ENCODE data around the gene MRPS6.

The MRPS6 gene

DNA sequence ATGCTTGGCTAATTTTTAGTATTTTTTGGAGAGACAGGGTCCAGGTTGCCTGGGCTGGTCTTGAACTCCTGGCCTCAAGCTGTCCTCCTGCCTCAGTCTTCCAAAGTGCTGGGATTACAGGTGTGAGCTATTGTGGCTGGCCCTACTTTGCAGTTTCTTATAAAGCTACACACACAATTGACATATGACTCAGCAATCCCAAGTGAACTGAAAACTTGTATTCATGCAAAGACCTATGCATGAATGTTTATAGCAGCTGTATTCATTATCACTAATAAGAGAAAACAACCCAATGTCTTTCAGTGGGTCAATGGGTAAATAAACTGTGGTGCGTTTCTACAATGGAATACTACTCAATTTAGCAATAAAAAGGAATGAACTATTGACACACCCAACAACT, 103.1 kb downstream of the MRPS6 start:
- no peak for ATAC-seq (ENCODE audit: low read depth)
- Mint-ChIP-seq H3K27ac (no peak overlapping the region), H3K9me3 (peaks cover 23% of the 10 kb centered on the region), H3K4me3 (no peak overlapping the region), H3K27me3 (no peaks in the 10 kb centered on the region), H3K4me1 (no peaks in the 10 kb centered on the region), H3K36me3 (peaks cover 17% of the 10 kb centered on the region)
- DNase-seq (ENCODE audit: low spot score in 2 of 2): no peak

DNA sequence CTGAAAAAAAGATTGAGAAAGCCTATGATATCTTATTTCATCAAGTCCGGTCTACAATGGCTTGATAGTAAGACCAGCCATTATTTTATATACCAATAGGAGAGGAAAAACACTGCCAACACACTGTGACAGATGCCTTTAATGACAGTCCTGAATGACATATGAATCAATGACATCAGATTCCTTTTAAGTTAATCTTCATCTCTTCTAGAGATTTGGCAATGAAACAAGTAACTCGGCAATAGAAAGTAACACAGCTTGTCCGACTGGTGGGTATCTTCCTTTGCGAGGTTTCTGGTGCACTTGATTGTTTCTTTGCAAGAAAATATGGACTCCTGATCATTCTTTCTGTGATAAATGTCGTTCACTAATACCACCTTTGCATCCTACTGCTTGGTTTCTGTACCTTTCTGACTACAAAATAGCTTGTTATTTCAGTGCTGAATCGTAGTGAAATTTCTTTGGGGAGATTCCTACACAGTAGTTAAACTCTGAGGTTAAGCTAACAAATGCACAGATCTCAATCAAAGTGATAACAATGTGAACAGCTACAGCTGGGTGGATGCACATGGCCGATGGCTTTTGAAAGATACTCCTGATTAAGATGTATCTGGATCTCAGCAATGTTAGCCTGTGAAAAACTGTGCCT, 104.7 kb downstream of the MRPS6 start:
- DNase-seq (ENCODE audit: low spot score in 2 of 2) (no peak), ATAC-seq (ENCODE audit: low read depth) (no peak)
- H3K27ac Mint-ChIP-seq: no peak overlapping the region
- peaks cover 18% of the 10 kb centered on the region for H3K9me3 Mint-ChIP-seq
- H3K4me1 Mint-ChIP-seq: no peaks in the 10 kb centered on the region
- H3K27me3 Mint-ChIP-seq: no peaks in the 10 kb centered on the region
- H3K4me3 Mint-ChIP-seq: no peak overlapping the region
- peaks cover 13% of the 10 kb centered on the region for H3K36me3 Mint-ChIP-seq

DNA sequence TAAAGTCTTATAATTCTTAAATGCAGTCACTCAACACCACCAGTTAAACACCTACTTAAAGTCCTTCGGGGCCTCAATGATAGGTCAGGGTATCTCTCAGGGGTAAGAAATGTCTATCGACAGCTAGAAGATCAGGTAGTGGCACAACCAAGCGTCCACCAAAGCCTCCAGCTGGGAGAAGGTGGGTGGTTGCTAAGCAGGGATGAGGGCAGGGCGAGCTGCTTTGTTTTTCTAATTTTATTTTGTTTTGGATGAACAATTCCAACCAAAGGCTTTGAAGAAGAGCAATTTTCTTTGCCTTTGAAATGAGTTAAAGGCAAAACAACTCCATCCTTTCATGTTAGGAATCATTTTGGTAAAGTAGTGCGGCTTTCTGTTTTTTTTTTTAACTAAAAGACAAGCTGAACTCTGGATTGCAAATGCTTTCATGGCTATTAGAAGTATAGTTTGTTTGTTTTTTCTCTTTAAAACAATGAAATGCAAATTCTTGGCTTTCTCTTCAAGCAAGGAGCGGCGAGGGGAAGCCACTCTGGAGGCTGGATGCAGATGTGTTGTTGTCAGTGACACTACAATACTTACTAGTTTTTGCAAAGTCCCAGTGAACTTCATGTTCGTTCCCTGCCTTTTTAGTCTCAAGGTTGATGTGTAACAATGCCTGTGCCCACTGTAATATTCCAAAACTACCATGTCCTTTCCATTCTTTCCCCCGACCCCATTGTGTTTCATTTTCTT, 106.0 kb downstream of the MRPS6 start:
- Mint-ChIP-seq H3K4me3 (no peak overlapping the region), H3K27ac (no peak overlapping the region), H3K36me3 (peaks cover 12% of the 10 kb centered on the region), H3K4me1 (no peaks in the 10 kb centered on the region), H3K9me3 (peaks cover 8% of the 10 kb centered on the region), H3K27me3 (no peaks in the 10 kb centered on the region)
- no peak for DNase-seq (ENCODE audit: low spot score in 2 of 2)
- no peak for ATAC-seq (ENCODE audit: low read depth)

DNA sequence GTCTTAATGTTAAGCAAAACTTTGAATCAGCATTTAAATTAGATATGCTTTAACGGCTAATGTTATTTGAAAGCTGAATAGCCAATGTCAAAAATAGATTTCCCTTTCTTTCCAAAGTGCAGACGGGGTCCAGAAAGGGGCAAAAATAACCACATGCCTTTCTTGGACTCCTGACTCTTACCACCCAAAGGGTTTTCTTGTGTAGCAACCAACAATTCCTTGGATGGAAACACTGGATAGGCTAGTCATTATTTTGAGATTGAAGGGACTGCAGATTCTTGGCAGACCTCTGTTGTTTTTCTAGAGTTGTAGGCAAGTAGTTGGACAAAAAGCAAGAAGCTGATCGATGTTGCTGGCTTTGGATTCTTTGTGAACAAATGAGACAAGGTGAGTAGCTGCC, 107.0 kb downstream of the MRPS6 start:
- Mint-ChIP-seq H3K27ac (no peak overlapping the region), H3K9me3 (peaks cover 2% of the 10 kb centered on the region), H3K4me3 (no peak overlapping the region), H3K36me3 (peaks cover 6% of the 10 kb centered on the region), H3K27me3 (no peaks in the 10 kb centered on the region), H3K4me1 (no peaks in the 10 kb centered on the region)
- DNase-seq (ENCODE audit: low spot score in 2 of 2) (no peak), ATAC-seq (ENCODE audit: low read depth) (no peak)

DNA sequence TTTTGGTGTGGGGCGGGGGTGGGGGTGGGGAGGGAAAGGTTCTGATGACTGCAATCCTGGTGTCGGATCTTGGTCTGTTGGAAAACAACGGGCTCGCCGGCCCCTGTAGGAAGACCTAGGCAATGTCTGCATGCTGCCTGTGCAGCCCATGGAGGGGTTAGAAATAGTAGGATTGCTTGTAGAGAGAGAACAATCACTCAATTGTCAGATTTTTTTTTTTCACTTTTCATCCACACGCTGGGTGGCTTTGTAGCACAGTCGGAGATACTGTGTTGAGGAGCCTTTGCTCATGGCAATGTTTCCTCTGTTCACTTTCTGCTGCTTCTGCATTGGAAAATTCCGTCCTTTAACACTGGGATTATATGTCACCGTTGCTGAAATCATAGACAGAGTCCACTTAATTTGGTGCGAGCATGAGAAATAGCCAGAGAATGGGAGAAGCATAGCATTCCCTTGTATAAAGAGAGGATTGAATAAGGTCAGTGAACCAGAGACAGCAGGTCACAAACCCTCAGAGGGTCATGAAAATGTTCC, 107.5 kb downstream of the MRPS6 start:
- ATAC-seq (ENCODE audit: low read depth): no peak
- no peaks in the 10 kb centered on the region for H3K4me1 Mint-ChIP-seq
- peaks cover 2% of the 10 kb centered on the region for H3K9me3 Mint-ChIP-seq
- H3K36me3 Mint-ChIP-seq: peaks cover 6% of the 10 kb centered on the region
- no peak for DNase-seq (ENCODE audit: low spot score in 2 of 2)
- H3K4me3 Mint-ChIP-seq: no peak overlapping the region
- H3K27ac Mint-ChIP-seq: no peak overlapping the region
- H3K27me3 Mint-ChIP-seq: no peaks in the 10 kb centered on the region

DNA sequence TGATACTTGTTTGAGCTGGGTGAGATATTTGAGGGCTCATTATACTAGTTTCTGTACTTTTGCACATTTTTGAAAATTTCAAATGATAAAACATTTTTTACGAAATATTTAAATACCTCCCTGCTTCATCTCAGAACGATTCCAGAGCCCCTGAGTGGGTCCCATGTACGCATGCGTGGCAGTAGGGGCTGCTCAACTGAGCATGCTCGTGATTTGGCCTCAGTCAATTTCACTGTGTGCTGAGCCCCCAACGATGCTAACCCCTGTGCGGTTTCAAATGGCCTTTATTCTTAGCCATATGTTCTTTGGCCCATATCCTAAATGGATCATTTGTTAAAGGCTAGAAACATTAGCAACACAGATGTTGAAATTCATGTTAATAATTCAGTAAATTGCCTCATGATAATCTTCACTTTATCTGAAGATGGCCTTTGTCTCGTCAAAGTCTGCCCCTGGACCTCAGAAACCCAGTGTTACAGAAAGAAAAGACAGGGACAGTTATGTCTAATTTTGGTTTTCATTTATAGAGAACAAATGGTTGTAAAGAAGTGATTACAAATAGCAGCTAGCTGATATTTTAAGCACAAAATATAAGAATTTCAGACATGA, 108.2 kb downstream of the MRPS6 start:
- Mint-ChIP-seq H3K9me3 (peaks cover 2% of the 10 kb centered on the region), H3K36me3 (peaks cover 6% of the 10 kb centered on the region), H3K4me1 (no peaks in the 10 kb centered on the region), H3K27me3 (no peaks in the 10 kb centered on the region), H3K27ac (no peak overlapping the region), H3K4me3 (no peak overlapping the region)
- DNase-seq (ENCODE audit: low spot score in 2 of 2): no peak
- ATAC-seq (ENCODE audit: low read depth): no peak

DNA sequence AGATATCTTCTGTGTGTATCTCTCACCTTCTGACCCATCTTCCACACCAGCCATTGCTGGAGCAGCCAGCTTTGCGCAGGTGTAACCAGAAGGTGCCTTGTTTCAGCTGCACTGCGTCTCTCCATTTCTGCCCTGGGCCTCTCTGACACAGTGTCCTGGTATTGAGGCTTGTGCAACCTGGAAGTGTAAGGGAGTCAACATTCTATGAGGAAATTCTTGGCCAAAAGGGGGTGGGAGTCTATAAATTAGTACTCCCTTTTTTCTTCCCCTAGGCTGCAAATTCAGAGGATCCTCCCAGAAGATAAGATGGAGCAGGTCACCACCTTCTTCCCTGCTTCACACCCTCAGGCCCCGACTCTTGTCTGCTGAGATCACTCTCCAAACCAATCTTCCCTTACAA, 109.1 kb downstream of the MRPS6 start:
- H3K4me1 Mint-ChIP-seq: no peaks in the 10 kb centered on the region
- peaks cover 2% of the 10 kb centered on the region for H3K9me3 Mint-ChIP-seq
- ATAC-seq (ENCODE audit: low read depth): no peak
- no peak for DNase-seq (ENCODE audit: low spot score in 2 of 2)
- H3K4me3 Mint-ChIP-seq: no peak overlapping the region
- H3K36me3 Mint-ChIP-seq: peaks cover 6% of the 10 kb centered on the region
- no peaks in the 10 kb centered on the region for H3K27me3 Mint-ChIP-seq
- H3K27ac Mint-ChIP-seq: no peak overlapping the region

DNA sequence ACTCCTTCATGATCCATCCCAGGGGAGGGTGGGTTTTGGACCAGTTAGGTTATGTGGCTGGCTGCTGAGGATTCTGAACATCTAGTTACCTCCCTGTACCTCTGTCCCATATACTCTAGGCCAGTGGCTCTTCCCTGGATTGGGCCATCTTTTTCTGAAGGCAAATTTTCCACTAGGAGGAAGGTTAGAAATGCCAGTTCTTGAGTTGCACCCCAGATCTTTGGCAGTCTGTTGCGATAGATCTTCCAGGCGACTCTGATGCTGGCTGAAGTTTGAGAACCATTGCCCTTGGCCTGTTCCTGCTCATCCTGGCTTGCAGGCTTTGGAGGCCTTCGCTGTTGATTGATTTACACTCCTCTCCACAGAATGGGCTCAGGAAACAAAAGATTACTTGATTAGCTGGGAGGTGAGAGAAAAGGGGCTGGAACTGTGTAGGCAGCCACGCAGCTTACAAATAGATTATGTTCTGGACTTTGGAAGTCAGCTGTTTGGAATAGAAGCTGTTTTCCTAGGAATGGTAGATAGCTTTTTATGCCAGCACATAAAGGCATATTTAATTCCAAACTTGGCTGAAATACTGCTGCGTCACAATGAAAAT, 110.1 kb downstream of the MRPS6 start:
- DNase-seq (ENCODE audit: low spot score in 2 of 2) (no peak), ATAC-seq (ENCODE audit: low read depth) (no peak)
- Mint-ChIP-seq H3K36me3 (peaks cover 6% of the 10 kb centered on the region), H3K4me1 (no peaks in the 10 kb centered on the region), H3K4me3 (no peak overlapping the region), H3K27ac (no peak overlapping the region), H3K9me3 (peaks cover 2% of the 10 kb centered on the region), H3K27me3 (no peaks in the 10 kb centered on the region)

DNA sequence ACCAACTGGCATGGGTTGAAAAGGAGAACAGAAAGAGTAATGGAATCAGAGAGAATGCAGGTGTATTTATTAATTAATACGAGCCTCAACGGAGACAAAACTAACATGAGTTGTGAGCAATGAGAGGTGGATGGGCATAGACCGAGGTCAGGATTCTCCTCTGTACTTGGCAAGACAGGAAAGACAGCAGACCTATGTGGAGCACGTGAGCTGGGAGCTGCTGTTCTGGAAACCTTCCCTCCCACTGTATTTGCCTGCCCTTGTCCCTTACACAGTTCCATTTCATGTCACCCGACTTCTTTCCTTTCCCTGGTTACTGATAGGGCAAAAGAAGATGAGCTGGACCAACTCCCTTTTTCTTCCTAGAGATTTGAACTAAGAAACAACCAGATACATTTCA, 110.9 kb downstream of the MRPS6 start:
- H3K9me3 Mint-ChIP-seq: peaks cover 2% of the 10 kb centered on the region
- H3K4me3 Mint-ChIP-seq: no peak overlapping the region
- DNase-seq (ENCODE audit: low spot score in 2 of 2): no peak
- H3K4me1 Mint-ChIP-seq: peaks cover under 1% of the 10 kb centered on the region
- H3K36me3 Mint-ChIP-seq: peaks cover 4% of the 10 kb centered on the region
- no peak overlapping the region for H3K27ac Mint-ChIP-seq
- no peaks in the 10 kb centered on the region for H3K27me3 Mint-ChIP-seq
- no peak for ATAC-seq (ENCODE audit: low read depth)

DNA sequence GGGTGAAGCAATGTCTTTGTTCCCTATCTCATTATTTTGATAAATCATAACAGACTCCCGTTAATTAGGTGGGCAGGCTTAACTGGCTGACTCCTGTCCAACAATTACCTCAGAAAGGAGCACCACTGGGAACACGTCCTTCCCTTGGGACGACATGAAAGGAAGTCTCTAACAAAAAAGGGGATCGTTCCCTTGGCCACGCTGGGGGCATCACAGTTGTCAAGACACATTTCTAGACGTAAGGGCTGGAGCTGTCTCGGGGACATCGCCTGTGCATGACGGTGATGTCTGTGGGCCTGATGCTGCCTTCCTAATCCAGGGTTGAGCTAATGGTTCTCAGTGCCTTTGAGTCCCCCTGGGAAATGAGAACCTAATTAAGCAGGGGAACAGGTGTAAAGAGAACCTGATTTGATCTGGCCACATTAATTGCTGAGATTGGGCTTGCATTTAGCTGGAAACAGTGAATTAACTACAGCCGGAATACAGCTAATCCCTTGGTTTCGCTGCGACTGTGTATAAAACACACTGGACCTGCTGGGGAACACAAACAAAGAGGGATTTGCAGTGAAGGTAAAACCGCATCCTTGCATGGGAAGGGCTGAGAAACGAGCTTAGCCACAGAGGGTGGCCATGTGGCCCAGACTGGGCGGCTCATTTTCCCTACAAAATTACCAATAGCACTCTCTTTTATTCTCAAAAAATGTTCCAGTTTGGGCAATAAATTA, 111.8 kb downstream of the MRPS6 start:
- Mint-ChIP-seq H3K4me1 (peaks cover 7% of the 10 kb centered on the region), H3K27me3 (no peaks in the 10 kb centered on the region), H3K4me3 (no peak overlapping the region), H3K9me3 (peaks cover 8% of the 10 kb centered on the region), H3K27ac (peak overlapping the region; percentile 28), H3K36me3 (peaks cover 6% of the 10 kb centered on the region)
- ATAC-seq (ENCODE audit: low read depth) (no peak), DNase-seq (ENCODE audit: low spot score in 2 of 2) (no peak)

DNA sequence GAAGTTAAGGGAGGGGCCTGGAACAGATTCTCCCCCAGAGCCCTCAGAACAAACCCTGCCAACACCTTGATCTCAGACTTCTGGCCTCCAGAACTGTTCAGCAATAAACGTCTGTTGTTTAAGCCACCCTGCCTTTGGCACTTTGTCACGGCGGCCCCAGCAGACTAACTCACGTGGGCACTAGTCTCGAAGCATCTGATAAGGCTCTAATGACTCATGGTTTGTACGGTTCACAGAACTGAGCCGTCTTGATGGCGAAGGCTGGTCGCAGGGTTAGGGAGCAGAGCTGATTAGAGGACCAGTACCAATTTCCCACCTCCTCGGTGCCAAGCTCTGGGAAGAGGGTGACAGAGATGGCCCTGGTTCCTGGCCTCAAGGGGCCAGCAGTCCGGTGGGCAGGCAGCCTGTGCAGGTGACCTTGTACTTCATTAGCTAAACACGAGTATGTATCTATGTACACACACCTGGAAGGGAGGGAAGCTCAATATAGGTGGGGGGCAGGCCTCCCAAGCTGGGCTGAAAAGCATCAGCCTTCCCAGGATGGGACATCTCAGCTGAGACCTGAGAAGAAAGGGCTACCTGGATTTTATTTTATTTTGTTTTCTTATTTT, 112.8 kb downstream of the MRPS6 start:
- Mint-ChIP-seq H3K27ac (peak overlapping the region; percentile 28), H3K4me3 (no peak overlapping the region), H3K9me3 (peaks cover 8% of the 10 kb centered on the region), H3K4me1 (peaks cover 7% of the 10 kb centered on the region), H3K36me3 (peaks cover 8% of the 10 kb centered on the region), H3K27me3 (no peaks in the 10 kb centered on the region)
- ATAC-seq (ENCODE audit: low read depth) (no peak), DNase-seq (ENCODE audit: low spot score in 2 of 2) (no peak)

DNA sequence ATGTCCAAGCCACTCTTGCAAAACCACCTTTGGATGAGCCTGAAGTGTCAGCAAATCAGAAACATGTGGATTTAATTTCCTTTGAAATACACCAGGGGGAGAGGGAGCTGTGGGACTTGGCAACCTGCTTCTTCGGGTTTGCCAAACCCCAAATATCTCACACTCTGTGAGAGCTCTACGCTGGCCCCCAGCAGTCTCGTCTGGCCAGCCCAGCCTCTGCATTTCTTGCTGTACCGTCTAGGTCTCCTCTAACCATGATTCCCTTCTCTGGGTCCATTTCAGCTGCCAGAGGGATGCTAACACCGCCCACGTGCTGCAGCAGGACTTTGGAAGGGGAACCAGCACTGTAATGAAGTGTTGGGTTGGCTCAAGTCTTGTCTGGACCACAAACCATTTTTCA, 114.6 kb downstream of the MRPS6 start:
- H3K4me3 Mint-ChIP-seq: no peak overlapping the region
- no peaks in the 10 kb centered on the region for H3K27me3 Mint-ChIP-seq
- DNase-seq (ENCODE audit: low spot score in 2 of 2): no peak
- peaks cover 7% of the 10 kb centered on the region for H3K4me1 Mint-ChIP-seq
- no peak overlapping the region for H3K27ac Mint-ChIP-seq
- no peak for ATAC-seq (ENCODE audit: low read depth)
- H3K9me3 Mint-ChIP-seq: peaks cover 9% of the 10 kb centered on the region
- H3K36me3 Mint-ChIP-seq: peaks cover 7% of the 10 kb centered on the region

DNA sequence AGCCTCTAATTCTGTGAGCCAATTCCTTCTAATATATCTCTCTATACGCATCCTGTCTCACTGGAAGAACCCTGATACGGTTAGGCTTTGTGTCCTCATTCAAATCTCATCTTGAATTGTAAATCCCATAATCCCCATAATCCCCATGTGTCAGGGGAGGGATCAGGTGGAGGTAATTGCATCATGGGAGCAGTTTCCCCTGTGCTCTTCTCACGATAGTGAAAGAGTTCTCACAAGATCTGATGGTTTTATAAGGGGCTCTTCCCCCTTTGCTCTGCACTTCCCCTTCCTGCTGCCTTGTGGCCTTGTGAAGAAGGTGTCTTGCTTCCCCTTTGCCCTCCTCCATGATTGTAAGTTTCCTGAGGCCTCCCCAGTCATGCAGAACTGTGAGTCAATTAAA, 116.1 kb downstream of the MRPS6 start:
- no peak overlapping the region for H3K4me3 Mint-ChIP-seq
- peaks cover 6% of the 10 kb centered on the region for H3K36me3 Mint-ChIP-seq
- DNase-seq (ENCODE audit: low spot score in 2 of 2) (no peak), ATAC-seq (ENCODE audit: low read depth) (no peak)
- no peak overlapping the region for H3K27ac Mint-ChIP-seq
- no peaks in the 10 kb centered on the region for H3K27me3 Mint-ChIP-seq
- H3K4me1 Mint-ChIP-seq: peaks cover 7% of the 10 kb centered on the region
- H3K9me3 Mint-ChIP-seq: peaks cover 13% of the 10 kb centered on the region

Measured in memory B cell (primary cell).